Activated gamma-delta T cell (primary cell): ENCODE measurements around the gene BARD1.
"Not testable (repeated sequence)": the region's sequence is repeated elsewhere in the genome, so short reads cannot be mapped to it uniquely, and the experiment has no call there.

Experiments used
- DNase-seq: peaks from one replicate; lab custom pipeline; 2025; lab: John Stamatoyannopoulos, UW

BARD1 gene

GRCh38 chr2:214765180-214765579 is 44.3 kb downstream of the BARD1 start:
- no peak for DNase-seq

- DNase-seq: no peak
These were observed 56.0 kb downstream of the BARD1 start for GRCh38 chr2:214753455-214753854.

GRCh38 chr2:214750529-214750928 is 59.0 kb downstream of the BARD1 start:
- DNase-seq: no peak

GRCh38 chr2:214747992-214748391 is 61.5 kb downstream of the BARD1 start:
- no peak for DNase-seq

GRCh38 chr2:214742119-214742518 is 67.4 kb downstream of the BARD1 start:
- DNase-seq: no peak

- DNase-seq: no peak
These were observed 68.6 kb downstream of the BARD1 start for GRCh38 chr2:214740867-214741395.

DNA sequence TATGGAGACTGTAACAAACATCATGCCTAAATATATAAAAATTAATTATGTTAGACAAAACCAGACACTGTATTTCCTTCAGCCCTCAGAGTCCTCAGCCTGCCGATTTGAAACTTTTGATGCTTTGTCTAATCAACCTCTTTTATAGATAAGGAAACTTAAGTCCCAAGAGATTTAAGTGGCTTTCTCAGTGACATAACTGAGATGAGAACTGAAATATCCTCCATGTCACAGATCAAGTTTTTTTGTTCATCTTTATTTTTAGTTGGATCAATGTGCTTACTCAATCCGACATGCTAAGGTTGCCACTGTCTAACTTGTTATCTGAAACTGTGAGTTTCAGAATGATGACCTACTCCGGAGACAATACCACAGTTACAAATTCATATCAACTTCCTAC is 72.3 kb downstream of the BARD1 start:
- no peak for DNase-seq

DNA sequence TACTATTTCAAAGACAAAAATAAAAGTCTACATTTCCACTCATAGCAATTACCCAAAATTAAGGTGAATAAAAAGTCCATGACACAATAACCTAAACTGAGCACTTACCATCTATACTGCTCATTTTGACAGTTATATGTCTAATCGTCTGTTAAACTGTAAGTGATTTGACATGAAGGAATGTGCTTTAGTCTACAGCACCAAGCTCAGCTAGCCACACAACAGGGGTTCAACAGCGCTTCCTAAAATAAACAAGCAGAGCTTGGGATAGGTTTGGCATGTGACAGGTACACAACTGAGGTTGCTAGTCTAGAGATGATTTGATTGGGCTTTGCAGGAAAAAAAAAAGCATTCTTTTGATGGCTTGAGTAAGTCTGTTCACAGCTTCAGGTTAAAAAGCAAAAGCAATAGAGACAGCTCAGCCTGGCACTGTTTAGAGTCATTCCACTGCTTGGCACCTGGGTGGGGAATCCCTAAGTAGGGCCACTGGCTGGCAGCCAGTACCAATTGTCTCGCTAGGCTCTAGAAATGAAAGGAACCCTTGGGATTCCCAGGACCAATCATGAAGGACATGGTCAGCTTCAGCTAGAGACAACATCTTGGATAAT is 78.6 kb downstream of the BARD1 start:
- DNase-seq: no peak

DNA sequence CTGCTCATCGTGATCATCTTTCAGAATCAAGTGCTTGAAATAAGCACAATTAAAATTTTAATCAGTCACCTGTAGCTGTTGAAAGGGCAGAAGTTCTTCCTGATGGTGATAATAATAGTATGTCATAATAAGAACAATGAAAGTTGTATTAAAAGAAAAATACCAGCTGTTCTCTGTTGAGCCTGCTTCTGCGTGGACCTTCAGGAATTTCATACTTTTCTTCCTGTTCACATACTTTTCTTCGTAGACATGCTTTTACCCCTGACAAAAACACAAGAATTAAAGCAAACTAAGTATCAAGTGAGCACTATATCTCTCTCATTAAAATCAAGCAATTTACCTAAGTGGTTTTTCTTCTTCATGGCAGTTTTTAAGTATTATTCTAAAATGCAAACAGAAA is 79.2 kb downstream of the BARD1 start:
- DNase-seq: no peak

DNA sequence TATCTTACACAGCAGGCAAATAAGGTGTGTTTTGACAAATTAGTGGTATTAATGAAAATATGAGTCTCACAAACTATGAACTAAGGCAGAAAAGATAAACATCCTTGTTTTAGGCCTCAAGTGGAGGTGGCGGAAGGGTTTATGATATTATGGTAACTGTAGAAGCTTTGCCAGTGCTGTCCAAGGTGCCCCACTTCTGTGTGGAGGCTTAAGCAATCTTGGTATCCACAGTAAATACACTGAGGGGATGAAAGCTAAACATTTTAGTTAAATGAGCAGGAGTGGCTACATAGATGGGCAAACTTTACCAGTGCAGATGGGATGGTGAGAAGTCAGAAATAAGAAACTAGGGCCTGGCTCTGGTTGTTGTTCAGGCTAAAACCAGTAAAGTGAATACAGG is 84.7 kb downstream of the BARD1 start:
- no peak for DNase-seq

DNA sequence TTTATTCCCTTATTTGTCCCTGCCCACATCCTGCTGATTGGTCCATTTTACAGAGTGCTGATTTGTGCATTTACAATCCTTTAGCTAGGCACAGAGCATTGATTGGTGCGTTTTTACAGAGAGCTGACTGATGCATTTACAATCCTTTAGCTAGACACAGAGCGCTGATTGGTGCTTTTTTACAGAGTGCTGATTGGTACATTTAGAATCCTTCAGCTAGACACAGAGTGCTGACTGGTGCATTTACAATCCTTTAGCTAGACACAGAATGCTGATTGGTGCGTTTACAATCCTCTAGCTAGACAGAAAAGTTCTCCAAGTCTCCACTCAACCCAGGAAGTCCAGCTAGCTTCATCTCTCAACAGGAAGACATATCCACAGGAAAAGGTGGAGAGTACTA is 91.6 kb downstream of the BARD1 start:
- not testable (repeated sequence) for DNase-seq

DNA sequence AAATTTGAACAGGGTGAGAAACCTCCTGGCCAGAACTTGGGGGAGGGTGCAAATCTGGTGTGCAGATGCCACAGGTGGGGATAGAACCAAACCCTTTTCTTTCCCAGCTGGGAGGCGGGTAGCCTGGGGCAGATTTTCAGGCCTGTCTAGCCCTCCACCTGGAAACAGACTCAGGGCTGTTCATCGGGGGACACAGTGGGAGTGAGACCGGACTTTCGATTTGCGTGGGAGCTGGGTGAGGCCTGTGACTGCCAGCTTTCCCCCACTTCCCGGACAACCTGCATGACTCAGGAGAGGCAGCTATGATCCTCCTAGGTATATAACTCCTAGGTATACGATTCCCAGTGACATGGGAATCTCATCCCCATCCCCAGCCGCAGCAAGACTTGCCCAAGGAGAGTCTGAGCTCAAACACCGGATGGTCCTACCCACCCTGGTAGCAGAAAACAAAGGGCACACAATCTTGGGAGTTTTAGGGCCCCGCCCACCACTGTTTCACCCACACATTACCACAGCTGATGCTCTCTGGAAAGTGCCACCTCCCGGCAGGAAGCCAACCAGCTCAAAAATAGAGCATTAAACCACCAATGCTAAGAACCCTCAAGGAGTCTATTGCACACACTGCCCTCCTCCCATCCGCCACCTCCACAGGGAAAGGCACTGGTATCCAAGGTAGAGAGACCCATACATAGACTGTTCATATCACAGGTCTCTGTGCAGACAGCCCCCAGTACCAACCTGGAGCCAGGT is 92.5 kb downstream of the BARD1 start:
- no peak for DNase-seq

DNA sequence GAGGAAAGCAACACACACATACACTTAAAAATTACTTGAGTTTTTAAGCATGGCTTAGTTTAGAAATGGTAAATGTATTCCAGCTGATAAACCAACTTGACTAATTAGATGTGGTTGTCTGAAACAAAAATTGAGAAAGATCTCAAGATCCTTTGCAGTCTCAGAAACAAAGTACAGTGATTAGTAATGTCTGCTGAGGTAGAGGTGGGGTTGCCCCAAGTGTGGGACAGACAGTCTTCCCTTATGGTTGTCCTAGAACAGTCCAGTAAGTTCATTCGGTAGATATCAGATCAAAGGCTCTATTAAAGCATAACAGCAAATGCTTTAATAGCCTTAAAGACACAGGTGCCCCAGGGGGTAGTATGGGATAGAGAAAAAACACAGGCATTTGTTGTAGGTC is 94.5 kb downstream of the BARD1 start:
- no peak for DNase-seq

GRCh38 chr2:214713080-214713830 is 96.2 kb downstream of the BARD1 start:
- DNase-seq: no peak

- no peak for DNase-seq
These were observed 98.8 kb downstream of the BARD1 start for GRCh38 chr2:214710729-214711128.

GRCh38 chr2:214706986-214707385 is 102.5 kb downstream of the BARD1 start:
- no peak for DNase-seq

DNA sequence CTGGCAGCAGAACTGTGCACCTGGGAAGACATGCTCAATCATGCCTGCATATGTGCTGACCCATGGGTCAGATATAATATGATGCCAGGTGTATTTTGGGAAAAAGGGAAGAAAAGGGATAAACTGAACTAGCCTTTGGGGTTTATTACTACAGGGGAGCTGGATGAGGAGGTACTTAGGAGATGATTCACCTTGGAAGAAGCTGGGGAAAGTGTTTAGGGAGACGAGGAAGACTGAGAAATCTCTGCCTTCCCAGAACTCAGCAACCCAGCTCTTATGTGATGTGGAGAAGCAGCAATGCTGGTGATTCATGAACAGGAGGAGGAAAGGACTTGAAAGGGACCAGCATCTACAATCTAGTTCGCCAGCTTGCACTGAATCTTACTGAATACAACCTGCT is 110.2 kb downstream of the BARD1 start:
- no peak for DNase-seq

DNA sequence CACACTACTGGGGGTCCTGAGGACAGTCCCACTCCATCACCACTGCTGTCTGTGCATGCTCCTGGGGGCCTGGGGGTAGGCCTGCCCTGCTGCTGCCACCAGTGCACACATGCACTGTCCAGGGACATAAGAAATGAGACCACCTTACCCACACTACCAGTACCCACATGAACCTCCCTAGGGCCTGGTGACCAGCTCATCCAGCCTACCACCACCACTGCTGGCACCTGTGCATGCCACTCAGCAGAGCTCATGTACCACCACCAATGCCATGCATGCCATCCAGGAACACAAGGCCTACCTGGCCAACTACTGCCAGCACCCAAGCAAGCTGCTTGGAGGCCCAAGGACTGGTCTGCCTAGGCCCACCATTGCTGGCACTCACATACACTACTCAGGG is 112.8 kb downstream of the BARD1 start:
- no peak for DNase-seq

GRCh38 chr2:214695789-214696188 is 113.7 kb downstream of the BARD1 start:
- no peak for DNase-seq

DNA sequence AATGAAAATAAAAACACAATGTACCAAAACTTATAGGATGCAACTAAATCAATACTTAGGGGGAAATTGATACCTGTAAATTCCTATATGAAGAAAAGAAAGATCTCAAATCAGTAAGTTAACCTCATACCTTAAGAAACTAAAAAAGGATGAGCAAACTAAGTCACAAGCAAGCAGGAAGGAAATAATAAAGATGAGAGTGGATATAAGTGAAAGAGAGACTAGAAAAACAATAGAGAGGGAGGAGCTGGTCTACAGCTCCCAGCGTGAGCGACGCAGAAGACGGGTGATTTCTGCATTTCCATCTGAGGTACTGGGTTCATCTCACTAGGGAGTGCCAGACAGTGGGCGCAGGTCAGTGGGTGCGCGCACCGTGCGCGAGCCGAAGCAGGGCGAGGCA is 125.9 kb downstream of the BARD1 start:
- not testable (repeated sequence) for DNase-seq

DNA sequence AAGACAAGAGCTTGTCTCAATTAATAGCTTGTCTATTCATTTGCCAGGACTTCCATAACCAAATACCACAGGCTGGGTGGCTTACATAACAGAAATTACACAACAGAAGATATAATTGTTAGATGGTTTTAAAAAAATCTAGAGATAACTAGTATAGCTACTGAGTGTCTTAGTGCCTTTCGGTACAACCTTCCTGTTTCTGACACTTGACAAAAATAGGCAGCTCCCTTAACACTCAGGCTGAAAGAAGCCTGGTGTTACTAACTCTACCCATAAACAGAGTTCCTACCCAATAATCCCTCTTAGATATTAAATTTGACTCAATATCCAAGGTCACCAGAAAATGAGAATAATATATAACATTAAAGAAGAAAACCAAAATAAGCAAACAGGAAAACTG is 129.7 kb downstream of the BARD1 start:
- no peak for DNase-seq

DNA sequence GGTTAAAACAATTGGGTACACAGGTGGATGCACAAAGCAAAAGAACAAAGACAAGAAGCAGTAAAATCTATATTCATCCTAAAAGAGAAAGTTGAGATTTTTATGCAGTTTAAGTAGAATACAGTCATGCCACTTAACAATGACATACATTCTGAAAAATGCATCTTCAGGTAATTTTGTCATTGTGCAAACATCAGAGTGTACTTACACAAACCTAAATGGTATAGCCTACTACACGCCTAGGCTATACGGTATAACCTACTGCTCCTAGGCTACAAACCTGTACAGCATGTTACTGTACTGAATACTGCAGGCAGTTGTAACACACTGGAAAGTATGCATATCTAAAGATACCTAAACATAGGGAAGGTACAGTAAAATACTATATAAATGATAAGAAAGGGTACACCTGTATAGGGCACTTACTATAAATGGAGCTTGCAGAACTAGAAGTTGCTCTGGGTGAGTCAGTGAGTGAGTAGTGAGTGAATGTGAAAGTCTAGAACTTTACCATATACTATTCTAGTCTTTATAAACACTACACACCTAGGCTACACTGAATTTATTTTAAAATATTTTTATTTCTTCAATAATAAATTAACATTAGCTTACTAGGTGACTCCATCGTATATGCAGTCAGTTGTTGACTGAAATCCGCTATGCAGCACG is 132.9 kb downstream of the BARD1 start:
- DNase-seq: no peak
